Measurements from ENCODE around the gene PACSIN2.

The PACSIN2 gene

GRCh38 chr22:42880815-42881214 is 134.1 kb downstream of the PACSIN2 start:
- no peak for DNase-seq (ENCODE audit: low read depth)

GRCh38 chr22:42879371-42880021 is 135.5 kb downstream of the PACSIN2 start:
- no peak for DNase-seq (ENCODE audit: low read depth)

GRCh38 chr22:42878561-42879305 is 136.2 kb downstream of the PACSIN2 start:
- no peak for DNase-seq (ENCODE audit: low read depth)

- no peak for DNase-seq (ENCODE audit: low read depth)
Measured at GRCh38 chr22:42877597-42878340, 137.2 kb downstream of the PACSIN2 start.

GRCh38 chr22:42877158-42877557 is 137.8 kb downstream of the PACSIN2 start:
- no peak for DNase-seq (ENCODE audit: low read depth)

GRCh38 chr22:42876041-42876440 is 138.9 kb downstream of the PACSIN2 start:
- DNase-seq (ENCODE audit: low read depth) = no peak

- DNase-seq (ENCODE audit: low read depth) = no peak
Measured at GRCh38 chr22:42874010-42874409, 140.9 kb downstream of the PACSIN2 start.

GRCh38 chr22:42873356-42873755 is 141.6 kb downstream of the PACSIN2 start:
- no peak for DNase-seq (ENCODE audit: low read depth)

GRCh38 chr22:42872821-42873220 is 142.1 kb downstream of the PACSIN2 start:
- no peak for DNase-seq (ENCODE audit: low read depth)

GRCh38 chr22:42871146-42872050 is 143.6 kb downstream of the PACSIN2 start:
- no peak for DNase-seq (ENCODE audit: low read depth)

- no peak for DNase-seq (ENCODE audit: low read depth)
Measured at GRCh38 chr22:42869888-42870480, 145.0 kb downstream of the PACSIN2 start.

- no peak for DNase-seq (ENCODE audit: low read depth)
Measured at GRCh38 chr22:42869463-42869862, 145.5 kb downstream of the PACSIN2 start.

- no peak for DNase-seq (ENCODE audit: low read depth)
Measured at GRCh38 chr22:42868751-42869251, 146.1 kb downstream of the PACSIN2 start.

GRCh38 chr22:42866100-42866499 is 148.8 kb downstream of the PACSIN2 start:
- DNase-seq (ENCODE audit: low read depth) = no peak

GRCh38 chr22:42865536-42865935 is 149.4 kb downstream of the PACSIN2 start:
- no peak for DNase-seq (ENCODE audit: low read depth)

- DNase-seq (ENCODE audit: low read depth) = peak; percentile 79
Measured at GRCh38 chr22:42863349-42863961, 151.5 kb downstream of the PACSIN2 start.

GRCh38 chr22:42862045-42862734 is 152.8 kb downstream of the PACSIN2 start:
- no peak for DNase-seq (ENCODE audit: low read depth)

- DNase-seq (ENCODE audit: low read depth) = no peak
Measured at GRCh38 chr22:42860968-42861367, 154.0 kb downstream of the PACSIN2 start.

- DNase-seq (ENCODE audit: low read depth) = no peak
Measured at GRCh38 chr22:42857845-42858481, 157.0 kb downstream of the PACSIN2 start.
